22Rv1 (cell line): ENCODE data around the gene CD59.

Experiments
- H3K27ac ChIP-seq: fragments of 450-650 bp; 2 replicates; pipeline ENCODE4 v1.5.1; 2017
- CTCF ChIP-seq: fragments of 450-650 bp; IDR thresholded peaks from 2 replicates; pipeline ENCODE4 v1.5.1; 2017; ENCODE audit warnings: mild to moderate bottlenecking
- ZFX ChIP-seq: fragments of 450-650 bp; IDR thresholded peaks from 2 replicates; pipeline ENCODE4 v1.6.1; 2017; ENCODE audit warnings: antibody characterized with exemption, borderline replicate concordance

CD59 gene

GRCh38 chr11:33658195-33658900 lies 77.9 kb downstream of the CD59 start:
- H3K27ac ChIP-seq, result no peak overlapping the region
- no peak for TF ChIP-seq ZFX
- TF ChIP-seq CTCF, result peak; percentile 82

- no peak for TF ChIP-seq ZFX
- TF ChIP-seq CTCF, result no peak
- H3K27ac ChIP-seq, result no peak overlapping the region
These were observed 78.5 kb downstream of the CD59 start for GRCh38 chr11:33657757-33658156.

GRCh38 chr11:33656768-33657167 lies 79.5 kb downstream of the CD59 start:
- no peak overlapping the region for H3K27ac ChIP-seq
- TF ChIP-seq CTCF, result no peak
- TF ChIP-seq ZFX, result no peak

GRCh38 chr11:33655842-33656600 lies 80.2 kb downstream of the CD59 start:
- TF ChIP-seq ZFX, result no peak
- TF ChIP-seq CTCF, result no peak
- no peak overlapping the region for H3K27ac ChIP-seq

- TF ChIP-seq CTCF (no peak), ZFX (no peak)
- H3K27ac ChIP-seq, result no peak overlapping the region
These were observed 81.6 kb downstream of the CD59 start for GRCh38 chr11:33654594-33654993.
